Upper lobe of left lung (tissue), 6 donors: ENCODE results near the gene NR2C2AP. TPM values are rescaled to one million over a fixed set of nuclear protein-coding genes. Genes with fewer than 3 reads are reported as not detected.
A peak's percentile ranks its signal among the peaks of the same experiment; 100 is the strongest.
"Not testable (repeated sequence)": the region's sequence is repeated elsewhere in the genome, so short reads cannot be mapped to it uniquely, and the experiment has no call there.

Source experiments
- ATAC-seq, 2 donors: fragments of 200-7000 bp; cut with Tn5 transposase; one replicate each; pipeline ENCODE4 v1.9.1; 2022; ENCODE audit warnings: mild to moderate bottlenecking in 2 of 2, moderate library complexity in 2 of 2; ENCODE audit not compliant: low FRiP score in 2 of 2
- DNase-seq, 2 donors: peaks; one replicate each; pipeline ENCODE4 v3.0.0-alpha.2; 2019 to 2020
- H3K27ac ChIP-seq, 4 donors: fragments of 200-600 bp; sonication (generic); one replicate each; pipeline ENCODE4 v1.5.1; 2016 to 2019
- H3K27me3 ChIP-seq, 4 donors: fragments of 200-600 bp; sonication (generic); one replicate each; pipeline ENCODE4 v1.5.1; 2017 to 2019
- H3K36me3 ChIP-seq, 4 donors: fragments of 200-600 bp; sonication (generic); one replicate each; pipeline ENCODE4 v1.5.1; 2016 to 2019
- H3K4me1 ChIP-seq, 4 donors: fragments of 200-600 bp; sonication (generic); one replicate each; pipeline ENCODE4 v1.5.1; 2018 to 2019
- H3K4me3 ChIP-seq, 4 donors: fragments of 200-600 bp; sonication (generic); one replicate each; pipeline ENCODE4 v1.5.1; 2017 to 2019; ENCODE audit warnings: mild to moderate bottlenecking in 2 of 4, moderate library complexity in 1 of 4
- H3K9me3 ChIP-seq, 4 donors: fragments of 200-600 bp; sonication (generic); one replicate each; pipeline ENCODE4 v1.5.1; 2018 to 2019
- CTCF ChIP-seq, 6 experiments: fragments of 450-650 bp in 4 of 6; fragments of 200-600 bp in 2 of 6; sonication (generic) in 2 of 6; IDR thresholded peaks; one replicate each; pipeline ENCODE4 v1.5.1; 2016 to 2019; ENCODE audit warnings: antibody characterized with exemption in 6 of 6
- EP300 ChIP-seq, 4 donors: sonication (generic); formaldehyde crosslinking; IDR thresholded peaks; one replicate each; pipeline ENCODE4 v1.5.1; 2017; ENCODE audit warnings: antibody characterized with exemption in 4 of 4, control low read depth in 2 of 4
- POLR2A ChIP-seq, 4 donors: fragments of 450-650 bp; IDR thresholded peaks; one replicate each; pipeline ENCODE4 v1.5.1; 2016 to 2017; ENCODE audit warnings: antibody characterized with exemption in 4 of 4, mild to moderate bottlenecking in 2 of 4
- POLR2AphosphoS5 ChIP-seq, 2 donors: sonication (generic); formaldehyde crosslinking; IDR thresholded peaks; one replicate each; pipeline ENCODE4 v1.5.1; 2017; ENCODE audit warnings: antibody characterized with exemption in 2 of 2
- WGBS, 2 donors: methylation state at CpG; one replicate each; pipeline ENCODE4 v1.1.5; 2017 to 2018; 5-methylcytosine and 5-hydroxymethylcytosine counted together
- total RNA-seq, 6 donors: library from RNA; depleted of rRNA in 4 of 6; stranded (reverse); fragments of >200 nt in 4 of 6; gene quantifications; one replicate each; pipeline versions ENCODE4 v1.1.0 to v1.2.1, GENCODE V29; 2016 to 2021
- donor health status: DM: no; HTN: no; CAD: no; lungs with moderate emphysema.
- donor health status: DM: no; HTN: yes; CAD: no; lungs with severe emphysema.

Gene NR2C2AP
- total RNA-seq, 6 donors from 2014 or later = 5.2 to 17.0 (median 10.8) TPM

- Histone ChIP-seq H3K27me3 (peaks cover 0 to 13% (median 5%) of the 10 kb centered on the region in 4 donors), H3K4me3 (peak overlapping the region; percentile 18 to 52 (median 46))
Measured at GRCh38 chr19:19224852-19225494, 21.8 kb upstream of the NR2C2AP start.

GRCh38 chr19:19224150-19224851 is 21.1 kb upstream of the NR2C2AP start:
- TF ChIP-seq POLR2A (IDR thresholded peaks at IDR 0.05) = no peak
- no peak for TF ChIP-seq POLR2AphosphoS5 (IDR thresholded peaks at IDR 0.05)
- TF ChIP-seq EP300 (IDR thresholded peaks at IDR 0.05) = no peak
- no peak for TF ChIP-seq CTCF (IDR thresholded peaks at IDR 0.05)
- peaks cover 0 to 13% (median 5%) of the 10 kb centered on the region in 4 donors for H3K27me3 ChIP-seq
- 47 to 67% methylated on average over 7 to 14 of the region's 17 CpGs for WGBS, 2 donors

More at GRCh38 chr19:19224852-19225494, 21.8 kb upstream of the NR2C2AP start:
- ATAC-seq = peak; percentile 61 to 71
- WGBS, 2 donors = 3 to 17% methylated on average over 1 to 17 of the region's 59 CpGs
- Histone ChIP-seq H3K4me1 (peaks cover 0 to 14% (median 8%) of the 10 kb centered on the region in 4 donors), H3K27ac (no peak overlapping the region), H3K36me3 (no peaks in the 10 kb centered on the region), H3K9me3 (no peaks in the 10 kb centered on the region)
- TF ChIP-seq EP300 (IDR thresholded peaks at IDR 0.05) (no peak), POLR2AphosphoS5 (IDR thresholded peaks at IDR 0.05) (no peak), POLR2A (IDR thresholded peaks at IDR 0.05) (no peak), CTCF (IDR thresholded peaks at IDR 0.05) (peak; percentile 52 to 87 (median 80))
- peak; percentile 76 to 94 for DNase-seq

GRCh38 chr19:19223636-19224035 is 20.4 kb upstream of the NR2C2AP start:
- Histone ChIP-seq H3K4me1 (peaks cover 0 to 14% (median 8%) of the 10 kb centered on the region in 4 donors), H3K4me3 (no peak overlapping the region), H3K36me3 (no peaks in the 10 kb centered on the region), H3K27ac (no peak overlapping the region), H3K9me3 (no peaks in the 10 kb centered on the region), H3K27me3 (peaks cover 0 to 13% (median 5%) of the 10 kb centered on the region in 4 donors)
- TF ChIP-seq EP300 (IDR thresholded peaks at IDR 0.05) (no peak), CTCF (IDR thresholded peaks at IDR 0.05) (no peak), POLR2A (IDR thresholded peaks at IDR 0.05) (no peak), POLR2AphosphoS5 (IDR thresholded peaks at IDR 0.05) (no peak)
- ATAC-seq (no peak), DNase-seq (no peak)
- 68 to 73% methylated on average over 6 of the region's 6 CpGs for WGBS, 2 donors

More at GRCh38 chr19:19224150-19224851, 21.1 kb upstream of the NR2C2AP start:
- DNase-seq (no peak), ATAC-seq (no peak)
- Histone ChIP-seq H3K9me3 (no peaks in the 10 kb centered on the region), H3K4me1 (peaks cover 0 to 14% (median 8%) of the 10 kb centered on the region in 4 donors), H3K27ac (no peak overlapping the region), H3K4me3 (peak overlapping the region in 3 of 4 donors; percentile 41 to 52 (median 51)), H3K36me3 (no peaks in the 10 kb centered on the region)

GRCh38 chr19:19223060-19223459 is 19.8 kb upstream of the NR2C2AP start:
- no peaks in the 10 kb centered on the region for H3K9me3 ChIP-seq
- ATAC-seq (no peak), DNase-seq (no peak)
- H3K27me3 ChIP-seq = peaks cover 0 to 13% (median 5%) of the 10 kb centered on the region in 4 donors
- no peaks in the 10 kb centered on the region for H3K36me3 ChIP-seq
- TF ChIP-seq POLR2AphosphoS5 (IDR thresholded peaks at IDR 0.05) (no peak), EP300 (IDR thresholded peaks at IDR 0.05) (no peak), CTCF (IDR thresholded peaks at IDR 0.05) (no peak), POLR2A (IDR thresholded peaks at IDR 0.05) (no peak)
- no peak overlapping the region for H3K4me3 ChIP-seq
- no peak overlapping the region for H3K27ac ChIP-seq
- peaks cover 0 to 14% (median 8%) of the 10 kb centered on the region in 4 donors for H3K4me1 ChIP-seq
- WGBS, 2 donors = 78 to 86% methylated on average over 5 of the region's 5 CpGs

GRCh38 chr19:19221000-19221399 is 17.8 kb upstream of the NR2C2AP start:
- not testable (repeated sequence) for H3K27ac ChIP-seq, ATAC-seq, H3K36me3 ChIP-seq, DNase-seq, H3K9me3 ChIP-seq, H3K4me3 ChIP-seq
- Histone ChIP-seq H3K4me1 (peaks cover 0 to 14% (median 8%) of the 10 kb centered on the region in 4 donors), H3K27me3 (peaks cover 0 to 13% (median 5%) of the 10 kb centered on the region in 4 donors)
- 83 to 87% methylated on average over 8 of the region's 8 CpGs for WGBS, 2 donors
